GM13977 (cell line): ENCODE measurements around the gene CACNA1D.
"Not testable (repeated sequence)": the region's sequence is repeated elsewhere in the genome, so short reads cannot be mapped to it uniquely, and the experiment has no call there.

ENCODE experiments used
- DNase-seq: peaks from one replicate; pipeline ENCODE4 v3.0.0; 2012; ENCODE audit warnings: low spot score
- in situ Hi-C: fragments of 300-500 bp; cut with MboI; formaldehyde crosslinking; loops from one replicate; pipeline ENCODE4 v1.12.0; 2022; ENCODE audit warnings: low sequenced_read_pairs, low pct_unique_long_range_greater_than_20kb, mixed read lengths, inconsistent platforms; ENCODE audit not compliant: unreplicated experiment
- TF ChIP-seq, protein P1 (sequence below): IDR thresholded peaks from 2 replicates; pipeline ENCODE4 v1.5.1; 2012; ENCODE audit warnings: mild to moderate bottlenecking, control low read depth; ENCODE audit not compliant: insufficient read depth; ENCODE audit errors: extremely low read depth, missing control alignments

Gene CACNA1D

GRCh38 chr3:53657651-53658050, 163.2 kb downstream of the CACNA1D start:
- in situ Hi-C loops = no loop called here
- TF ChIP-seq, protein P1, sequence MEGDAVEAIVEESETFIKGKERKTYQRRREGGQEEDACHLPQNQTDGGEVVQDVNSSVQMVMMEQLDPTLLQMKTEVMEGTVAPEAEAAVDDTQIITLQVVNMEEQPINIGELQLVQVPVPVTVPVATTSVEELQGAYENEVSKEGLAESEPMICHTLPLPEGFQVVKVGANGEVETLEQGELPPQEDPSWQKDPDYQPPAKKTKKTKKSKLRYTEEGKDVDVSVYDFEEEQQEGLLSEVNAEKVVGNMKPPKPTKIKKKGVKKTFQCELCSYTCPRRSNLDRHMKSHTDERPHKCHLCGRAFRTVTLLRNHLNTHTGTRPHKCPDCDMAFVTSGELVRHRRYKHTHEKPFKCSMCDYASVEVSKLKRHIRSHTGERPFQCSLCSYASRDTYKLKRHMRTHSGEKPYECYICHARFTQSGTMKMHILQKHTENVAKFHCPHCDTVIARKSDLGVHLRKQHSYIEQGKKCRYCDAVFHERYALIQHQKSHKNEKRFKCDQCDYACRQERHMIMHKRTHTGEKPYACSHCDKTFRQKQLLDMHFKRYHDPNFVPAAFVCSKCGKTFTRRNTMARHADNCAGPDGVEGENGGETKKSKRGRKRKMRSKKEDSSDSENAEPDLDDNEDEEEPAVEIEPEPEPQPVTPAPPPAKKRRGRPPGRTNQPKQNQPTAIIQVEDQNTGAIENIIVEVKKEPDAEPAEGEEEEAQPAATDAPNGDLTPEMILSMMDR = no peak
- no peak for DNase-seq

DNA sequence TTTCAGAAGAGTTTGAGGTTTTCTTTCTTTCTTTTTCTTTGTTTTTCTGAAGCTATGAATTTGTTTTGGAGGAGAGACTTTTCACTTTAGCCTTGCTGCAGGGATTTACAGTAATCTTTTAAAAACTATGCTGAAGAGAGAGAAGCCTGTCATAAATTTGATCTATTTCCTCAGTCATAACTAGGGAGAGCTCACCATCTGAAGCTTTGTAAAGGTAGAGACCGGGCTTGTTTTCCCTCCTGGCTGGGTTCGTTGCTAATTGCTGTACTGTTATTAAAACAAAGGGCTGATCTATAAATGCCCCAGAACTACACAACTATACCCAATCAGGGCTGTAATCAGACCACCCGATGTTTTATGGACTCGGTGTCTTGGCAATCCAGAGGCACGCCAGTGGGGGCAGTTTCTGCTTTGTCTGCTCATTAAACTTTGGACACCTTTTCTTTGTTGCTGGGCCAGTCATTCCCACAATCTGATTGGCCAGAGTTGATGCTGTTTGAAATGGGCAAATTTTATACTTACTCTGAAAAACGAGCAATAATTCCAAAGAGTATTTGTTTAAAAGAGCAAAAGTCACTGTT, 164.3 kb downstream of the CACNA1D start:
- no peak for DNase-seq
- TF ChIP-seq, protein P1 = no peak
- in situ Hi-C loops = no loop called here

GRCh38 chr3:53659996-53660395, 165.6 kb downstream of the CACNA1D start:
- TF ChIP-seq, protein P1 = no peak
- in situ Hi-C loops = no loop called here
- DNase-seq = no peak

- TF ChIP-seq, protein P1 = no peak
- in situ Hi-C loops = no loop called here
- DNase-seq = no peak
These were observed 167.1 kb downstream of the CACNA1D start for GRCh38 chr3:53661480-53661879.

DNA sequence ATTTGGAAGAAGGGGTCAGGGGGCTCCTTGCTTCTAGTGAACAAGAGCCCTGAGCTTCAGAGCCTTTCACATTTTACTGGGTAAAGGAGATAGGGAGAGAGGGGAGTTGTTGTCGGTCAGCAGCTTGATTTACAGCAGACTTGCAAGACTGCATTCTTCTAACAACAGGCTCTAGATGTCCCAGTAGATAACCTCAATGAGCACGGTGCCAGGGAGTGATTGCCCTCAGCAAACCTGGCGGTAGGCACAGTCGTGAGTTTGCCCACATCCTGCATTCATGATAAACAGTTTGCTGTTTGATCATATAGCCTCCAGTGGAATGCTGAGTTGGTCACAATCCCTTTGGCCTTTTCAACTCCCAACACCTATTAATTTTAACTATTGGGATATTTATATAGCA, 170.4 kb downstream of the CACNA1D start:
- in situ Hi-C loops, DNase-seq: not testable (repeated sequence)

DNA sequence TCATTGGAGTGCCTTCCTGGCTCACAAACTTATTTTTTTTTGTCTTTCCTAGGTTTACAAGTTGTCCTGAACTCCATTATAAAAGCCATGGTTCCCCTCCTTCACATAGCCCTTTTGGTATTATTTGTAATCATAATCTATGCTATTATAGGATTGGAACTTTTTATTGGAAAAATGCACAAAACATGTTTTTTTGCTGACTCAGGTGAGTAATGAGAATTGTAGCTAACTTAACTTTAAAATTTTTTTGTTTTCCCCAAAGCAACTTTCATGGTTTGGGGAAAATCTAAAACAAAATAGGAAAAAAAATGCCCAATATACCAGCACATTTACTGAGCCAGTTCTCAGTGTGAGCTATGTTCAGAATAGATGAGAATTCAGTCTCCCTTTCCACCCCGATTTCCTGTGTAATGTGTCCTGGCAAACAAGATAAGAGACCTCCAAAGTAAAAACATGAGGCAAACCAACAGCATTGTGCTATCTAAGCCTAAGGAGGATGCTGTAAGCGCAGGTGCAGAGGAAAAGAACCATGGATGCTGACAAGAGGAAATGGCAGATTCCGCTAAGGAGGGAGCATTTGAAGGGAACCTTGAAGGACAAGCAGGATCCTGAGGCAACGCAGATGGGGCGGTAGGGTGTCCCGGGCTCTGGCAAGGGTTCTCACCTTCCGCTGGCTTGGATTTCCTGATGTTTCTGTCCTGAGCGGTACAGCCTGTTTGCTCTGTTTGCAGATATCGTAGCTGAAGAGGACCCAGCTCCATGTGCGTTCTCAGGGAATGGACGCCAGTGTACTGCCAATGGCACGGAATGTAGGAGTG, 171.4 kb downstream of the CACNA1D start:
- in situ Hi-C loops = no loop called here
- no peak for DNase-seq
- TF ChIP-seq, protein P1 = no peak

- in situ Hi-C loops = no loop called here
- TF ChIP-seq, protein P1 = peak; percentile 48
- DNase-seq = peak; percentile 29
These were observed 174.5 kb downstream of the CACNA1D start for GRCh38 chr3:53668872-53669271.
